Gastrocnemius medialis (tissue), 4 donors: Measurements from ENCODE around the gene CMTM7. TPM values are rescaled to one million over a fixed set of nuclear protein-coding genes. Genes with fewer than 3 reads are reported as not detected.

ENCODE experiments used
- ATAC-seq, 2 donors: fragments of 150-250 bp; one replicate each; pipeline ENCODE4 v1.9.1; 2016
- DNase-seq, 2 donors: peaks; one replicate each; pipeline ENCODE4 v3.0.0-alpha.2; 2019
- H3K27ac ChIP-seq, 4 donors: fragments of 200-600 bp; sonication (generic); 1 replicate in 1 of 4; 2 replicates in 3 of 4; pipeline ENCODE4 v1.5.1; 2016 to 2018; ENCODE audit warnings: mild to moderate bottlenecking in 2 of 4, moderate library complexity in 1 of 4
- H3K27me3 ChIP-seq, 3 donors: fragments of 200-600 bp; sonication (generic) in 2 of 3; 1 replicate in 1 of 3; 2 replicates in 2 of 3; pipeline versions ENCODE4 v1.5.1 to v1.6.0; 2016 to 2019; ENCODE audit warnings: mild to moderate bottlenecking in 1 of 3, moderate library complexity in 1 of 3
- H3K36me3 ChIP-seq, 2 donors: fragments of 200-600 bp; sonication (generic) in 1 of 2; one replicate each; pipeline ENCODE4 v1.5.1; 2017 to 2018
- H3K4me1 ChIP-seq, 2 donors: fragments of 200-600 bp; sonication (generic) in 1 of 2; one replicate each; pipeline ENCODE4 v1.5.1; 2016 to 2017; ENCODE audit warnings: mild to moderate bottlenecking in 2 of 2
- H3K4me3 ChIP-seq, 4 donors: fragments of 200-600 bp; sonication (generic) in 3 of 4; 1 replicate in 1 of 4; 2 replicates in 3 of 4; pipeline ENCODE4 v1.5.1; 2016 to 2019; ENCODE audit warnings: mild to moderate bottlenecking in 2 of 4
- H3K9me3 ChIP-seq, 3 donors: fragments of 200-600 bp; sonication (generic) in 2 of 3; 1 replicate in 1 of 3; 2 replicates in 2 of 3; pipeline ENCODE4 v1.5.1; 2016 to 2019
- POLR2A ChIP-seq, 2 donors: fragments of 450-650 bp; IDR thresholded peaks; one replicate each; pipeline ENCODE4 v1.6.1; 2017; ENCODE audit warnings: antibody characterized with exemption in 2 of 2, mild to moderate bottlenecking in 2 of 2, moderate library complexity in 2 of 2
- in situ Hi-C, 4 donors: fragments of 200-750 bp; cut with MboI; loops; one replicate each; pipeline versions ENCODE4 v1.15.0 to v1.8.0; 2017; ENCODE audit warnings: low sequenced_read_pairs in 4 of 4
- intact Hi-C: fragments of 100-400 bp; cut with DNase I; formaldehyde crosslinking; loops from one replicate; pipeline ENCODE4 v1.15.1; 2023; ENCODE audit warnings: low total_unique reads
- total RNA-seq, 4 donors: library from RNA; depleted of rRNA; stranded (reverse); fragments of >200 nt; gene quantifications; one replicate each; pipeline versions ENCODE4 v1.1.0 to v1.2.3, GENCODE V29; 2016
- TF ChIP-seq, protein P1 (sequence below), 5 experiments: fragments of 450-650 bp in 3 of 5; fragments of 200-600 bp in 2 of 5; sonication (generic) in 2 of 5; IDR thresholded peaks in 4 of 5; conservative IDR thresholded peaks in 1 of 5; 1 replicate in 4 of 5; 2 replicates in 1 of 5; pipeline ENCODE4 v1.5.1; 2016 to 2019; ENCODE audit warnings: antibody characterized with exemption in 5 of 5, mild to moderate bottlenecking in 3 of 5, moderate library complexity in 3 of 5

Gene CMTM7
- total RNA-seq, 4 donors from 2014 or later, result 1.1 to 3.3 (median 1.7) TPM

GRCh38 chr3:32474201-32474600, 82.5 kb downstream of the CMTM7 start:
- TF ChIP-seq POLR2A (IDR thresholded peaks at IDR 0.05), result no peak
- TF ChIP-seq, protein P1, sequence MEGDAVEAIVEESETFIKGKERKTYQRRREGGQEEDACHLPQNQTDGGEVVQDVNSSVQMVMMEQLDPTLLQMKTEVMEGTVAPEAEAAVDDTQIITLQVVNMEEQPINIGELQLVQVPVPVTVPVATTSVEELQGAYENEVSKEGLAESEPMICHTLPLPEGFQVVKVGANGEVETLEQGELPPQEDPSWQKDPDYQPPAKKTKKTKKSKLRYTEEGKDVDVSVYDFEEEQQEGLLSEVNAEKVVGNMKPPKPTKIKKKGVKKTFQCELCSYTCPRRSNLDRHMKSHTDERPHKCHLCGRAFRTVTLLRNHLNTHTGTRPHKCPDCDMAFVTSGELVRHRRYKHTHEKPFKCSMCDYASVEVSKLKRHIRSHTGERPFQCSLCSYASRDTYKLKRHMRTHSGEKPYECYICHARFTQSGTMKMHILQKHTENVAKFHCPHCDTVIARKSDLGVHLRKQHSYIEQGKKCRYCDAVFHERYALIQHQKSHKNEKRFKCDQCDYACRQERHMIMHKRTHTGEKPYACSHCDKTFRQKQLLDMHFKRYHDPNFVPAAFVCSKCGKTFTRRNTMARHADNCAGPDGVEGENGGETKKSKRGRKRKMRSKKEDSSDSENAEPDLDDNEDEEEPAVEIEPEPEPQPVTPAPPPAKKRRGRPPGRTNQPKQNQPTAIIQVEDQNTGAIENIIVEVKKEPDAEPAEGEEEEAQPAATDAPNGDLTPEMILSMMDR (IDR thresholded peaks at IDR 0.05 in 4 of 5, conservative IDR thresholded peaks at IDR 0.05 in 1 of 5), result no peak
- DNase-seq (no peak), ATAC-seq (no peak)
- in situ Hi-C loops, result loop anchor here (5.0 to 10.0 kb wide), 5 partner anchors 89 to 179 kb away; no protein-coding TSS in a partner anchor
- Histone ChIP-seq H3K4me1 (no peaks in the 10 kb centered on the region), H3K9me3 (no peaks in the 10 kb centered on the region), H3K4me3 (no peak overlapping the region), H3K36me3 (no peaks in the 10 kb centered on the region), H3K27ac (no peak overlapping the region), H3K27me3 (no peaks in the 10 kb centered on the region)
- intact Hi-C loops, result no loop called here

GRCh38 chr3:32480604-32481003, 89.0 kb downstream of the CMTM7 start:
- Histone ChIP-seq H3K4me3 (no peak overlapping the region), H3K9me3 (no peaks in the 10 kb centered on the region), H3K4me1 (no peaks in the 10 kb centered on the region), H3K27ac (no peak overlapping the region), H3K36me3 (peaks cover 0 to 5% of the 10 kb centered on the region in 2 donors), H3K27me3 (no peaks in the 10 kb centered on the region)
- in situ Hi-C loops, result no loop called here
- ATAC-seq, result no peak
- intact Hi-C loops, result no loop called here
- TF ChIP-seq, protein P1 (IDR thresholded peaks at IDR 0.05 in 4 of 5, conservative IDR thresholded peaks at IDR 0.05 in 1 of 5), result no peak
- TF ChIP-seq POLR2A (IDR thresholded peaks at IDR 0.05), result no peak
- no peak for DNase-seq

- Histone ChIP-seq H3K36me3 (peaks cover 0 to 5% of the 10 kb centered on the region in 2 donors), H3K4me1 (no peaks in the 10 kb centered on the region), H3K27ac (no peak overlapping the region), H3K27me3 (no peaks in the 10 kb centered on the region), H3K9me3 (no peaks in the 10 kb centered on the region), H3K4me3 (no peak overlapping the region)
- intact Hi-C loops (no loop called here), in situ Hi-C loops (no loop called here)
- DNase-seq, result no peak
- ATAC-seq, result no peak
- TF ChIP-seq, protein P1 (IDR thresholded peaks at IDR 0.05 in 4 of 5, conservative IDR thresholded peaks at IDR 0.05 in 1 of 5), result no peak
- TF ChIP-seq POLR2A (IDR thresholded peaks at IDR 0.05), result no peak
Observed at GRCh38 chr3:32481791-32482631, 90.4 kb downstream of the CMTM7 start.

DNA sequence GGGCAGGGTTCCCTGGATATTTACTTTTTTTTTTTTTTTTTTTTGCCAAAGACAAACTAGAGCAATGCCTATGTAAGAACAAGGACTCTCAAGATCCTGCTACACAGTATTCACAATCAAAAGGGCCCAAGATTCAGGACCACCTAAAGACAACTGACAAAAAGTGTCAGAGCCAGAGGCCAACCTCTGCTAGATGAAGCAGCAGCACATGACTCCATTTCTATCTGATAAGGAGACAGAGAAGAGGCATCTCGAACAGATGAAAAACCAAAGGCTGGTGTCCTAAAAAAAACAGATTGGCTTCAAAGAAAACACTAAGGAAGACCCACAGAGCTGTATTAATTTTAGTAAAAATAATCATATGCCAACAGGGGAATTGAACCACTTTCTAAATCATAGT, 91.0 kb downstream of the CMTM7 start:
- Histone ChIP-seq H3K4me3 (no peak overlapping the region), H3K4me1 (no peaks in the 10 kb centered on the region), H3K9me3 (no peaks in the 10 kb centered on the region), H3K27ac (no peak overlapping the region), H3K27me3 (no peaks in the 10 kb centered on the region), H3K36me3 (peaks cover 0 to 5% of the 10 kb centered on the region in 2 donors)
- ATAC-seq, result no peak
- TF ChIP-seq, protein P1 (IDR thresholded peaks at IDR 0.05 in 4 of 5, conservative IDR thresholded peaks at IDR 0.05 in 1 of 5), result no peak
- no peak for TF ChIP-seq POLR2A (IDR thresholded peaks at IDR 0.05)
- in situ Hi-C loops (no loop called here), intact Hi-C loops (no loop called here)
- DNase-seq, result no peak
